SH-SY5Y (cell line): ENCODE data around the gene DUOX2.

ENCODE experiments used
- GATA2 ChIP-seq: IDR thresholded peaks from 2 replicates; pipeline ENCODE4 v1.6.1; 2011; ENCODE audit warnings: mild to moderate bottlenecking, low read depth, low read length
- GATA3 ChIP-seq: IDR thresholded peaks from 2 replicates; pipeline ENCODE4 v1.6.1; 2011; ENCODE audit warnings: low read depth, mild to moderate bottlenecking, low read length, moderate library complexity

DNA sequence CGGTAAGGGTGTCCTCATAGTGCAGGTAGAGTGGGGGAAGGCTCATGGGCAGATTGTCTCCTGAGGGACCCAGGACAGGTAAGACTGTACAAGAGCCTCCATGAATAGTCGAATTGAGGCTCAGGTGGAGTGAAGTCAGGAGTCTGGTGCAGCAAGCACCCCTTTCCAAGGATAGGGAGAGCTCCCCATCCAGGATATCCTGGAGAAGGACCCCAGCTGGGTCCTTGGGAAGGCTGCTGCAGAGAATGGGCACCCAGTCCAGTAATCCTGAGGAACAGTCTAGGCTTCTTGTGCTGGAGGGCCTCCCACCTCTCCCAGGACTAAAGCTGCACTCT is 746 bp upstream of the DUOX2 start:
- TF ChIP-seq GATA3 (no peak), GATA2 (no peak)
